ENCODE measurements around the gene LSM12. TPM values are rescaled to one million over a fixed set of nuclear protein-coding genes. Genes with fewer than 3 reads are reported as not detected.

Gene LSM12
- total and polyA plus RNA-seq, 10 donors = 18.9 to 43.1 (median 27.9) TPM

DNA sequence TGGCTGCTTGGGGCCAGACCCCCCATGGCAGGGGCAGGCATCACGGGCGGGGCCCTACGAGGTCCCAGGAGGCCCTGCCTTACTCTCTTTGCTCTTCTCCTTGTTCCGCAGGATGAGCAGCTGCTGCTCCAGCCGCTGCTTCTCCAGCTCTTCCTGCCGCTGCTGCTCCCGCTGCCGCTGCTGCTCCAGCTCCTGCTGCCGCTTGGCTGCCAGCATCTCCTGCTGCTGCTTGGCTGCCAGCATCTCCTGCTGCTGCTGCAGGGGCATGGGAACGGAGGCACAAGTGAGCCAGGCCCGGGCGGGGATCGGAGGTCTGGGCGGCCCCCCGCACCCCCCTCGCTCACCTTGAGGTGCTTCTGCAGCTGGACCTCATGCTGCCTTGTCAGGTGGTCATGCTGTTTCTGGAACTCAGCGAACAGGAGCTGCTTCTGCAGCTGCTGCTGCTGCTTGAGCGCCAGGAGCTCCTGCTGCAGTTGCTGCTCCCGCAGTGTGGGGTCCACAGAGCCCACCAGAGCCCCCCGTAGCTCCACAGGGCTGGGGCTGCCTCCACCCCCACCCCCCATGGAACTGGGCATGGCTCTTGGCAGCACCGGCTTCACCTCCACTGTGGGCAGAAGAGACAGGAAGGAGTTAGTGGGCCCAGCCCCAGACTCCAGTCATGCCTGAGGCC is 26.9 kb upstream of the LSM12 start:
- H3K36me3 ChIP-seq = peaks cover 3 to 60% (median 50%) of the 10 kb centered on the region in 6 donors
- no peak for DNase-seq
- 90 to 94% (median 93%) methylated on average over 10 to 21 of the region's 21 CpGs for WGBS, 5 donors

DNA sequence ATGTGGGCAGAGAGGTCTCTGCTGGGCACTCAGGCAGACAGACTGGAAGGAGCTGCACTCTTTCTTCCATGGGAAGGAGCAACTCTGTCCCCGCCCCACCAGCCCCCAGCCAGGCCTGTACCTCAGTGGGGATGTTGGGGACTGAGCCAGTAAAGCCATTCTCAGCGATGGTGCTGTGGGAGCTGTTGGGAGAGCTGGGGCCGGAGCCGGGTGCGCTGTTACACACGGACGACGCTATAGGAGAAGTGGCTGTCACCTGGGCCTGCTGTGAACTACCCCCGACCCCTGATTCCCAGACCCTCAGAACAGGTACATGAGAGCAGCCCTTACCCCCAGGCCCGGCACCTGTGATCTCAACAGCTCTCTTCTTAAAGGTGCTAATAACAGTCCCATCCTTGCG is 25.6 kb upstream of the LSM12 start:
- no peaks in the 10 kb centered on the region for H3K9me3 ChIP-seq
- no peaks in the 10 kb centered on the region for H3K27me3 ChIP-seq (replicated peaks in 1 of 7)
- peaks cover 3 to 73% (median 61%) of the 10 kb centered on the region in 6 donors for H3K36me3 ChIP-seq
- WGBS, 5 donors = 94 to 98% (median 97%) methylated on average over 8 to 11 of the region's 11 CpGs
- no peak overlapping the region for H3K4me3 ChIP-seq
- H3K4me1 ChIP-seq = peaks cover 7 to 31% (median 23%) of the 10 kb centered on the region in 6 donors
- no peak overlapping the region for H3K27ac ChIP-seq
- TF ChIP-seq, protein P1, sequence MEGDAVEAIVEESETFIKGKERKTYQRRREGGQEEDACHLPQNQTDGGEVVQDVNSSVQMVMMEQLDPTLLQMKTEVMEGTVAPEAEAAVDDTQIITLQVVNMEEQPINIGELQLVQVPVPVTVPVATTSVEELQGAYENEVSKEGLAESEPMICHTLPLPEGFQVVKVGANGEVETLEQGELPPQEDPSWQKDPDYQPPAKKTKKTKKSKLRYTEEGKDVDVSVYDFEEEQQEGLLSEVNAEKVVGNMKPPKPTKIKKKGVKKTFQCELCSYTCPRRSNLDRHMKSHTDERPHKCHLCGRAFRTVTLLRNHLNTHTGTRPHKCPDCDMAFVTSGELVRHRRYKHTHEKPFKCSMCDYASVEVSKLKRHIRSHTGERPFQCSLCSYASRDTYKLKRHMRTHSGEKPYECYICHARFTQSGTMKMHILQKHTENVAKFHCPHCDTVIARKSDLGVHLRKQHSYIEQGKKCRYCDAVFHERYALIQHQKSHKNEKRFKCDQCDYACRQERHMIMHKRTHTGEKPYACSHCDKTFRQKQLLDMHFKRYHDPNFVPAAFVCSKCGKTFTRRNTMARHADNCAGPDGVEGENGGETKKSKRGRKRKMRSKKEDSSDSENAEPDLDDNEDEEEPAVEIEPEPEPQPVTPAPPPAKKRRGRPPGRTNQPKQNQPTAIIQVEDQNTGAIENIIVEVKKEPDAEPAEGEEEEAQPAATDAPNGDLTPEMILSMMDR (IDR thresholded peaks at IDR 0.05 in 8 of 11, conservative IDR thresholded peaks at IDR 0.05 in 3 of 11) = no peak
- no peak for DNase-seq
- intact Hi-C loops (cut with DNase I; ENCODE audit: low total_unique reads) = no loop called here

More for the DNA sequence above, 26.9 kb upstream of the LSM12 start:
- peaks cover 19 to 44% (median 37%) of the 10 kb centered on the region in 6 donors for H3K4me1 ChIP-seq
- TF ChIP-seq, protein P1 (IDR thresholded peaks at IDR 0.05 in 8 of 11, conservative IDR thresholded peaks at IDR 0.05 in 3 of 11) = no peak
- peak in 1 of 3 donors; percentile 57 for TF ChIP-seq POLR2AphosphoS5 (IDR thresholded peaks at IDR 0.05)
- H3K4me3 ChIP-seq = no peak overlapping the region
- intact Hi-C loops (cut with DNase I; ENCODE audit: low total_unique reads) = no loop called here
- no peaks in the 10 kb centered on the region for H3K27me3 ChIP-seq (replicated peaks in 1 of 7)
- H3K27ac ChIP-seq = no peak overlapping the region
- H3K9me3 ChIP-seq = no peaks in the 10 kb centered on the region

DNA sequence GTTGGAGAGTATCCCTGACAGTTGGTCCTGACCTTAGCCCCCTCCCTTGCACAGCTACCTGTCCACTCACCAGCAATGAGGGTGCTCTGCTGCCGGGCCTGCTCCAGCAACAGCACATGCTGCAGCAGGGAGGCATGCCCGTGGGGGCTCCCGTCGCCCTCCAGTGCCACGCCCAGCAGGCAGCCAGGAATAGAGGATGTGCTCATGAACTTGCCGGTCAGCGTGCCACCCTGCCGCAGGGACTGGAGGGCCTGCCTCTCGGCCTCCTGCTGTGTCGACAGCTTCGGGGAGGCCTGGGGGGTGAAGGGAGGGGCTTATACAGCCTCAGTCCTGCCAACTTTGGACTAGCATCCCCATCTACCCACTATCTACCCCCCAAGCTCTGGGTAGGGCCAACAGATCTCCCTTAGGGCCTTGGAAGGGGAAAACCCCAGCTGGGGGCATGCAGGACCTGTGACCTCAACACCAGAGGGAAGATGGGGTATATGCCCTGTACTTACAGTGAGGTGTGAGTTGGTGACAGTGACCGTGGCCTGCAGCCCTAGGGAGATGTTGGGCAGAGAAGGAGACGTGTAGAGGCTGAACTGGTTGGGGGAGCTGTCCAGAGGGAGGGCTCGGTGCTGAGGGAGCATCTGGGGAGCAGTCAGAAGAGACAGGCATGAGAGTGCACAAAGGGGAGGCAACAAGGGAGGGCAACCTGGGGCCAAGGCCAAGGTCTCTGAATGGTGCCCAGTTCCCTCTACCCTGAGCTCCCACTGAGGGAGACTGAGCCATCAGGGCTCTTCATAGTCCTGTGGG is 24.9 kb upstream of the LSM12 start:
- TF ChIP-seq POLR2AphosphoS5 (IDR thresholded peaks at IDR 0.05) (peak in 1 of 3 donors; percentile 48), POLR2A (IDR thresholded peaks at IDR 0.05) (no peak)
- TF ChIP-seq, protein P1 (IDR thresholded peaks at IDR 0.05 in 8 of 11, conservative IDR thresholded peaks at IDR 0.05 in 3 of 11) = no peak
- H3K36me3 ChIP-seq = peaks cover 3 to 79% (median 63%) of the 10 kb centered on the region in 6 donors
- H3K27ac ChIP-seq = no peak overlapping the region
- no peaks in the 10 kb centered on the region for H3K9me3 ChIP-seq
- no peak for DNase-seq
- no peaks in the 10 kb centered on the region for H3K27me3 ChIP-seq (replicated peaks in 1 of 7)
- H3K4me3 ChIP-seq = no peak overlapping the region
- intact Hi-C loops (cut with DNase I; ENCODE audit: low total_unique reads) = no loop called here
- 82 to 96% (median 92%) methylated on average over 8 to 14 of the region's 14 CpGs for WGBS, 5 donors
- peaks cover 2 to 24% (median 17%) of the 10 kb centered on the region in 6 donors for H3K4me1 ChIP-seq

DNA sequence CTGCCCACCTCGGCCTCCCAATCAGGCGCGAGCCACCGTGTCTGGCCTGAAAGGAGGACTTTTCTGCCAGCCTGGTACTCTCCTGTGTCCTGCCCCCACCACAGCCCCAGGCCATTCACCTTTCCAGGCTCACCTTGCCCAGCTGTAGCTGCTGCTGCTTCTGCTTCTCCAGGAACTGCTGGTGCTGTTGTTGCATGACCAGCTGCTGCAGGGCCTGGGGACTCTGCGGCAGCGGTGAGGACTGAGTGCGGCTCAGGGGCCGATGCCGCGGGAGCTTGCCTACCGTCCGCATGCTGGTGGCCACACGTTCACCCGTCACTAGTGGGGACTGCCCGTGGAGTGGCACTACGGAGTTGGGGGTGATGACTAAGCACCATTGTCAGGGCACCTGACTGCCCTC is 21.8 kb upstream of the LSM12 start:
- Histone ChIP-seq H3K4me3 (no peak overlapping the region), H3K9me3 (no peaks in the 10 kb centered on the region), H3K27ac (no peak overlapping the region), H3K36me3 (peaks cover 2 to 100% (median 82%) of the 10 kb centered on the region in 6 donors), H3K4me1 (no peaks in the 10 kb centered on the region), H3K27me3 (replicated peaks in 1 of 7) (no peaks in the 10 kb centered on the region)
- intact Hi-C loops (cut with DNase I; ENCODE audit: low total_unique reads) = no loop called here
- TF ChIP-seq, protein P1 (IDR thresholded peaks at IDR 0.05 in 8 of 11, conservative IDR thresholded peaks at IDR 0.05 in 3 of 11) = no peak
- peak in 2 of 3 donors; percentile 10 to 41 for TF ChIP-seq POLR2AphosphoS5 (IDR thresholded peaks at IDR 0.05)
- 93 to 96% (median 95%) methylated on average over 11 to 16 of the region's 16 CpGs for WGBS, 5 donors
- no peak for DNase-seq

Data from spleen (tissue), 11 donors.